GM12872 (cell line): ENCODE results near the gene IPO13.

Experiments
- TF ChIP-seq, protein P1 (sequence below): IDR thresholded peaks from 3 replicates; pipeline ENCODE4 v1.5.1; 2011; ENCODE audit warnings: low read depth, mild to moderate bottlenecking, low read length, moderate library complexity; ENCODE audit not compliant: insufficient read depth

IPO13 gene

GRCh38 chr1:43931711-43932660 is 14.8 kb upstream of the IPO13 start:
- TF ChIP-seq, protein P1, sequence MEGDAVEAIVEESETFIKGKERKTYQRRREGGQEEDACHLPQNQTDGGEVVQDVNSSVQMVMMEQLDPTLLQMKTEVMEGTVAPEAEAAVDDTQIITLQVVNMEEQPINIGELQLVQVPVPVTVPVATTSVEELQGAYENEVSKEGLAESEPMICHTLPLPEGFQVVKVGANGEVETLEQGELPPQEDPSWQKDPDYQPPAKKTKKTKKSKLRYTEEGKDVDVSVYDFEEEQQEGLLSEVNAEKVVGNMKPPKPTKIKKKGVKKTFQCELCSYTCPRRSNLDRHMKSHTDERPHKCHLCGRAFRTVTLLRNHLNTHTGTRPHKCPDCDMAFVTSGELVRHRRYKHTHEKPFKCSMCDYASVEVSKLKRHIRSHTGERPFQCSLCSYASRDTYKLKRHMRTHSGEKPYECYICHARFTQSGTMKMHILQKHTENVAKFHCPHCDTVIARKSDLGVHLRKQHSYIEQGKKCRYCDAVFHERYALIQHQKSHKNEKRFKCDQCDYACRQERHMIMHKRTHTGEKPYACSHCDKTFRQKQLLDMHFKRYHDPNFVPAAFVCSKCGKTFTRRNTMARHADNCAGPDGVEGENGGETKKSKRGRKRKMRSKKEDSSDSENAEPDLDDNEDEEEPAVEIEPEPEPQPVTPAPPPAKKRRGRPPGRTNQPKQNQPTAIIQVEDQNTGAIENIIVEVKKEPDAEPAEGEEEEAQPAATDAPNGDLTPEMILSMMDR, result no peak

DNA sequence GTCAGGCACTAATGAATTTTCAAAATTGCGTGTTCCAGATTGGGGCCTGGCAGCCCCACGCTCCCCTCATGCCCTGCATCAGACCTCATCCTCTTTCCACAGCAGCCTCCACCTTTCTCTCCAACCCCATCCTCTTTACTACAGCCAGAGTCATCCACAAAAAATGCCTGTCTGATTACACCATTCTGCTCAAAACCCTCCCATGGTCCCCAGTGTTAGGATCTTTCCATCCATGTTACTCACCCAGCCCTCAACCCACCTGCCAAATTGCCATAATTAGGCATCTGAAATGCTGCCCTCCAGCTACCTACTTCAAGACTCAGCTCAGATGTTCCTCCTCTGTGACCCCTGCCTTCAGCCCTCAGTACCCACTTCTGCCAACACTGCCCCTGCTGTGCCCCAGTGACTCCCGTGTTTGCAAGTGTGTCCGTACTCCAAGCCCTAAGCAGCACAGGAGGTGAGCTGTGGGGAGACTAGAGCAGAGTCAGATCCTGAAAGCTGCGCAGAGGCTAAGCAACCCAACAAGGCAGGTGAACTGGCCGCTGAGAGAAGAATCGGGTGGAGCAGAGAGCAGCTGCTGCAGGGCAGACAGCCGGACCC is 13.9 kb upstream of the IPO13 start:
- TF ChIP-seq, protein P1, result no peak

DNA sequence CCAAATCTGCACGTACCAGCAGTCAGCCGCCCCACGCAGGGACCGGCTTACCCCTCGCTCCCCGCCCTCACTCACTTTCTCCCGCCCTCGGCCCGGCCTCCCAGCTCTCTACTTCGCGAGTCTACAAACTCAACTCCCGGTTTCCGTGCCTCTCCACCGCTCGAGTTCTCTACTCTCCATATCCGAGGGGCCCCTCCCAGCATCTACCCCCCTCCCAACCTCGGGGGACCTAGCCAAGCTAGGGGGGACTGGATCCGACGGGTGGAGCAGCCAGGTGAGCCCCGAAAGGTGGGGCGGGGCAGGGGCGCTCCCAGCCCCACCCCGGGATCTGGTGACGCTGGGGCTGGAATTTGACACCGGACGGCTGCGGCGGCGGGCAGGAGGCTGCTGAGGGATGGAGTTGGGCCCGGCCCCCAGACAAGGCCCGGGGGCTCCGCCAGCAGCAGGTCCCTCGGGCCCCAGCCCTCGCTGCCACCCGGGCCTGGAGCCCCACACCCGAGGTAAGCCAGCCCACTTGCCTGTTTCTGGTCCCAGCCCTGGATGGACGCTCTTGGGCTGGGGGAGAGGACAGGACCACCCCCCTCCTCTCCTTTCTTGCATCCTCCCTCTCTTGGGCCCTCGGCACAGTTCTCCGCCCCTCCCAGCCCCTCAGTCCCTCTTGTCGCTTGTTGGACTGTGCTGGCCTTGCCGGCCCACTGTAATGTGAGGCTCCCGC is 13.2 kb upstream of the IPO13 start, which contains the start of gene ARTN:
ARTN (plus strand) TSS at position 416 of the 715 bp plus-strand sequence. CDS start 1,856 bp downstream, outside the sequence.
- TF ChIP-seq, protein P1, result no peak

GRCh38 chr1:43934101-43934985 is 12.4 kb upstream of the IPO13 start:
- TF ChIP-seq, protein P1, result peak; percentile 95

GRCh38 chr1:43934986-43935324 is 11.8 kb upstream of the IPO13 start:
- TF ChIP-seq, protein P1, result no peak

- TF ChIP-seq, protein P1, result no peak
These were observed 10.9 kb upstream of the IPO13 start for GRCh38 chr1:43935711-43936427.
